ENCODE measurements around the gene TRIM16.
"Not testable (repeated sequence)": the region's sequence is repeated elsewhere in the genome, so short reads cannot be mapped to it uniquely, and the experiment has no call there.

TRIM16 gene

DNA sequence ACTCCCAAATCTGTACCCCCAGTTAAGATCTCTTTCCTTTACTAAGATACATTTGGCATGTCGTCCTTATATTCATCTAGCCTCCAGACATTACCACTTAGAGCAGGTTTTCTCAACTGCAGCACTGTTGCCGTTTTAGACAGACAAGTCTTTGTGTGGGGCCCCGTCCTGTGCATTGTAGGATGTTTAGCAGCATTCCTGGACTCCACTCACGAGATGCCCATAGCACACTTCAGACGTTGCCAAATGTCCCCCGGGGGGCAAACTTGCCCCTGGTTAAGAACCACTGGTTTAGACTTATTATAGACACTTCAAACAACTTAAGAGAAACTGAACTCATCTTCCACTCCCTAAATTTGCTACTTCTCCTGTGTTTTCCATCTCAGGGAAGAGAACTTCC, 8.1 kb downstream of the TRIM16 start:
- not testable (repeated sequence) for H3K4me1 ChIP-seq (ENCODE audit: control insufficient read depth in 1 of 2, insufficient read depth in 1 of 2, low read depth in 1 of 2, low read length in 1 of 2); H3K36me3 ChIP-seq; H3K27ac ChIP-seq; H3K9me3 ChIP-seq; H3K4me3 ChIP-seq (ENCODE audit: low read depth in 1 of 2, low read length in 1 of 2); H3K27me3 ChIP-seq

DNA sequence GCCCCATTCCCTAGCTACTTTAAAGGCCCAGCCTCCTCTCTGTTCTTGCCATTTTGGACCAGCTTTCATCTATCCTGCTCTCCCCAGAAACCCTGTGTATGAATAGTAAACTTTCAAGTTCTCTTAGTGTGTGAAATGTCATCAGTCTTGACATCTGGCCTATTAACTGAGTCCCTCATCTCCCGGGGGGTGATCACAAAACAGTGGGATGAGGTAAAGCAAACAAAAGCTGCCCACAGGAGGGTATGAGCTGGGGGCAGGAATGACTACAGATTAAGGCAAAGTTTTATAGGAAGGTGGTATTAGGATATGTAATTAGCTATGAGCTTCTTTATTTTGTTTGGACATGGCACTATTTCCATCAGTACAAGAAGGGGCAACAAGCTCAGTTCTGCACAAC, 9.5 kb downstream of the TRIM16 start:
- not testable (repeated sequence) for H3K9me3 ChIP-seq; H3K4me3 ChIP-seq (ENCODE audit: low read depth in 1 of 2, low read length in 1 of 2); H3K27me3 ChIP-seq; H3K27ac ChIP-seq; H3K4me1 ChIP-seq (ENCODE audit: control insufficient read depth in 1 of 2, insufficient read depth in 1 of 2, low read depth in 1 of 2, low read length in 1 of 2); H3K36me3 ChIP-seq

DNA sequence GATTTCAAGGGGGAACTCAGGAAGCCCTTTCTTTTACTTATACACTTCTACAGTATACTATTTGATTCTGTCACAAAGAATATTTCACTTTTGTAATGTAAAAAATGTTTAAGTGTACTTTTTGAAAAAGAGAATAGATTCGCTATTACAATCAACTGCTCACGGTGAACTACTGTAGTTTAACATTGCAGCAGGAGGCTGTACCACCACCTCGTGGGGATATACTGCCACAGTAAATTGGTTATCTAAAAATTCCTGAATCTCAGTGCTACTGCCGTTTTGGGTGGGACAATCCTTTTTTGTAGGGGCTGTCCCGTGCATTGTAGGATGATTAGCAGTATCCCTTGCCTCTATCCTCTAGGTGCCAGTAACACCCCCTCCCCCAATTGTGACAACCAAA, 14.6 kb downstream of the TRIM16 start:
- not testable (repeated sequence) for H3K36me3 ChIP-seq; H3K9me3 ChIP-seq; H3K27me3 ChIP-seq; H3K4me1 ChIP-seq (ENCODE audit: control insufficient read depth in 1 of 2, insufficient read depth in 1 of 2, low read depth in 1 of 2, low read length in 1 of 2); H3K4me3 ChIP-seq (ENCODE audit: low read depth in 1 of 2, low read length in 1 of 2); H3K27ac ChIP-seq

DNA sequence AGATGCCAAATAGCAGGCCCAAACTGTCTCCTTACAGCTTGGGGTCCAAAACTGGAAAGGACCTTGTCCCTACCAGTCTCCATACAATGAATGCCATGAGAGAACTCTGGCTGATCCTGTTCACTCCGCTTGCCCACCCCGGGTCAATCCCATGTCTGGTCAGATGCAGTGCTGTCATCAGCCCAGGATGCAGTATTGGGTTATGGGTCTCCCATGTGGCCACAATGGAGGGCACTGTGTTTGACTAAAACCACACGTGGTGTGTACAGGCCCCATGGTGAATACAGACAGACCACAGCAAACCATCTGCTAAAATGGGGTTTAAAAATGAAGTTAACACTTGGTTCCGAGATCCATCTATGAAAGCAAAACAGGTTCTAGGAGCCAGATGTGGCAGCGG, 20.4 kb downstream of the TRIM16 start:
- TF ChIP-seq, protein P1, sequence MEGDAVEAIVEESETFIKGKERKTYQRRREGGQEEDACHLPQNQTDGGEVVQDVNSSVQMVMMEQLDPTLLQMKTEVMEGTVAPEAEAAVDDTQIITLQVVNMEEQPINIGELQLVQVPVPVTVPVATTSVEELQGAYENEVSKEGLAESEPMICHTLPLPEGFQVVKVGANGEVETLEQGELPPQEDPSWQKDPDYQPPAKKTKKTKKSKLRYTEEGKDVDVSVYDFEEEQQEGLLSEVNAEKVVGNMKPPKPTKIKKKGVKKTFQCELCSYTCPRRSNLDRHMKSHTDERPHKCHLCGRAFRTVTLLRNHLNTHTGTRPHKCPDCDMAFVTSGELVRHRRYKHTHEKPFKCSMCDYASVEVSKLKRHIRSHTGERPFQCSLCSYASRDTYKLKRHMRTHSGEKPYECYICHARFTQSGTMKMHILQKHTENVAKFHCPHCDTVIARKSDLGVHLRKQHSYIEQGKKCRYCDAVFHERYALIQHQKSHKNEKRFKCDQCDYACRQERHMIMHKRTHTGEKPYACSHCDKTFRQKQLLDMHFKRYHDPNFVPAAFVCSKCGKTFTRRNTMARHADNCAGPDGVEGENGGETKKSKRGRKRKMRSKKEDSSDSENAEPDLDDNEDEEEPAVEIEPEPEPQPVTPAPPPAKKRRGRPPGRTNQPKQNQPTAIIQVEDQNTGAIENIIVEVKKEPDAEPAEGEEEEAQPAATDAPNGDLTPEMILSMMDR (IDR thresholded peaks at IDR 0.05) = no peak
- Histone ChIP-seq H3K9me3 (no peaks in the 10 kb centered on the region), H3K36me3 (no peaks in the 10 kb centered on the region), H3K4me1 (ENCODE audit: control insufficient read depth in 1 of 2, insufficient read depth in 1 of 2, low read depth in 1 of 2, low read length in 1 of 2) (no peaks in the 10 kb centered on the region), H3K27me3 (no peaks in the 10 kb centered on the region), H3K4me3 (ENCODE audit: low read depth in 1 of 2, low read length in 1 of 2) (no peak overlapping the region), H3K27ac (no peak overlapping the region)

DNA sequence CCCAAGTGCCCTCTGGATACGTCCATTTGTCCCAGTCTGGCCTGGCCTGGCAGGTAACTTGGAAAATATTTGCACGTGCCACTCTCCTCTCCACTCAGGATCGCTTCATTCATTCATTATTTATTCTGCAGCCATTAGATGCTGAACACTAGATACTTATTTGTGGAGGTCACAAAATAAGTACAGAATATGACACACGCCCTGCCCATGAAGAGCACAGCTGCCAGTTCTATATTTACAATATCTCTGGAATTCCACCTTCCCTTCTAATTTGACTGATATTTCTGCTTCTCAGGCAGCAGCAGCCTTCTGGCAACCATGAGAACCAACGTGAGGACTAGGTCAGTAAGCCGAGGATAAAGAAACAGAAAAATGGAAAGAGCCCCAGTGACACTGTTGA, 20.9 kb downstream of the TRIM16 start:
- H3K9me3 ChIP-seq = no peaks in the 10 kb centered on the region
- H3K4me1 ChIP-seq (ENCODE audit: control insufficient read depth in 1 of 2, insufficient read depth in 1 of 2, low read depth in 1 of 2, low read length in 1 of 2) = no peaks in the 10 kb centered on the region
- no peak overlapping the region for H3K27ac ChIP-seq
- H3K4me3 ChIP-seq (ENCODE audit: low read depth in 1 of 2, low read length in 1 of 2) = no peak overlapping the region
- TF ChIP-seq, protein P1 (IDR thresholded peaks at IDR 0.05) = no peak
- no peaks in the 10 kb centered on the region for H3K27me3 ChIP-seq
- H3K36me3 ChIP-seq = no peaks in the 10 kb centered on the region

DNA sequence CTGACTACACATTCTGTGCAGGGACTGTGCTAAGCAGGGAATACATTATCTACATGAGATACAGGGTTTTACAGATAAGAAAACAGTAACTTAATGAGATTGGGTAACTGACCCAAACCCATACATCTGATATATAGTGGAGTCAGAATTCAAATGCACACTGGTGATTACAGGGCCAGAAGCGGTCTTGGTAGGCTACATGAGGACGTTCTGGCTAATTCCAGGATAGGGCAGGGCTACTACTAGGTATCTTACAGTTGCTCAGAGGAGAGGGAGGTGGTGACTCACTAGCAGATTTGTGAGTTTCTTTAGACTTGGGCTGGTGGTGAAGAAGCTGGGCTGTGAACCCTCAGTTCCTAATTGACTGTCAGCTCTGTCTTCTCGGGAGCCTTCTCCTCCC, 21.4 kb downstream of the TRIM16 start:
- Histone ChIP-seq H3K27me3 (no peaks in the 10 kb centered on the region), H3K36me3 (no peaks in the 10 kb centered on the region), H3K4me3 (ENCODE audit: low read depth in 1 of 2, low read length in 1 of 2) (no peak overlapping the region), H3K9me3 (no peaks in the 10 kb centered on the region), H3K27ac (no peak overlapping the region), H3K4me1 (ENCODE audit: control insufficient read depth in 1 of 2, insufficient read depth in 1 of 2, low read depth in 1 of 2, low read length in 1 of 2) (no peaks in the 10 kb centered on the region)
- TF ChIP-seq, protein P1 (IDR thresholded peaks at IDR 0.05) = no peak

DNA sequence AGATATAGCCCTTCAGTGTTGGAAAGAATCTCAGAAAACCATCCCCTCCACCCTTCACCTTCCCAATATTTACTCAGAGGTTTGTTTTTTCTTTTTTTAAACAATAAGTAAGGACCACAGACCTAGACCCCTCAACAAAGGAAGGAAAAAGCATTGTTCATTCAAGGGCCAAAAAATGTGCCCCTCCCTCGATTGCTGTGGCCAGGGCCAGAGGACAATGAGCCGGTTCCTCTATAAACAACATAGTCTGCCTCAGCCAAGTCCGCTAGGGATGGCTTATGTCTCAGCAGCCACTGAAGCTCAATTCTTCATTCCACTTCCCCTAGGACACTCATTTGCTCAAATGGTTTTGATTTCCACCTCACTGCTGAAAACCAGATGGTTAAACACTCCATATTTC, 24.0 kb downstream of the TRIM16 start:
- H3K4me3 ChIP-seq (ENCODE audit: low read depth in 1 of 2, low read length in 1 of 2) = no peak overlapping the region
- H3K27me3 ChIP-seq = no peaks in the 10 kb centered on the region
- H3K36me3 ChIP-seq = no peaks in the 10 kb centered on the region
- H3K27ac ChIP-seq = no peak overlapping the region
- H3K4me1 ChIP-seq (ENCODE audit: control insufficient read depth in 1 of 2, insufficient read depth in 1 of 2, low read depth in 1 of 2, low read length in 1 of 2) = no peaks in the 10 kb centered on the region
- TF ChIP-seq, protein P1 (IDR thresholded peaks at IDR 0.05) = no peak
- H3K9me3 ChIP-seq = no peaks in the 10 kb centered on the region

Data from neutrophil (primary cell).